NCI-H2081 (cell line): ENCODE results near the gene CEACAM19.
"Not testable (repeated sequence)": the region's sequence is repeated elsewhere in the genome, so short reads cannot be mapped to it uniquely, and the experiment has no call there.

Experiments
- DNase-seq, 2 experiments: peaks; one replicate each; lab custom pipeline; 2025; lab: John Stamatoyannopoulos, UW

The CEACAM19 gene

DNA sequence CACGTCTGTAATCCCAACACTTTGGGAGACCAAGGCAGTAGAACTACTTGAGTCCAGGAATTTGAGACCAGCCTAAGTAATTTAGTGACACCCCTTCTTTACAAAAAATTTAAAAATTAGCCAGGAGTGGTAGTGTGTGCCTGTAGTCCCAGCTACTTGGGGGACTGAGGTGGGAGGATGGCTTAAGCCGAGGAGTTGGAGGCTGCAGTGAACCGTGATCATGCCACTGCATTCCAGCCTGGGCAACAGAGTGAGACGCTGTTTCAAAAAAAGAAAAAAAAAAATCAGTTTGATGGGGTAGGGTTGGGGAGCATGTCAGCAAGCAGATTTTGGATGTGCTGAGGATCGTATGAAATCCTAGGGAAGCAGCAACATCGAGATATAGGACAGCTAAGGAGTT, 4.2 kb downstream of the CEACAM19 start:
- DNase-seq, result no peak

- peak in 1 of 2 experiments; percentile 5 for DNase-seq
Observed at GRCh38 chr19:44677019-44677811, 5.9 kb downstream of the CEACAM19 start.

- DNase-seq, result no peak
Observed at GRCh38 chr19:44680536-44680935, 9.3 kb downstream of the CEACAM19 start.

DNA sequence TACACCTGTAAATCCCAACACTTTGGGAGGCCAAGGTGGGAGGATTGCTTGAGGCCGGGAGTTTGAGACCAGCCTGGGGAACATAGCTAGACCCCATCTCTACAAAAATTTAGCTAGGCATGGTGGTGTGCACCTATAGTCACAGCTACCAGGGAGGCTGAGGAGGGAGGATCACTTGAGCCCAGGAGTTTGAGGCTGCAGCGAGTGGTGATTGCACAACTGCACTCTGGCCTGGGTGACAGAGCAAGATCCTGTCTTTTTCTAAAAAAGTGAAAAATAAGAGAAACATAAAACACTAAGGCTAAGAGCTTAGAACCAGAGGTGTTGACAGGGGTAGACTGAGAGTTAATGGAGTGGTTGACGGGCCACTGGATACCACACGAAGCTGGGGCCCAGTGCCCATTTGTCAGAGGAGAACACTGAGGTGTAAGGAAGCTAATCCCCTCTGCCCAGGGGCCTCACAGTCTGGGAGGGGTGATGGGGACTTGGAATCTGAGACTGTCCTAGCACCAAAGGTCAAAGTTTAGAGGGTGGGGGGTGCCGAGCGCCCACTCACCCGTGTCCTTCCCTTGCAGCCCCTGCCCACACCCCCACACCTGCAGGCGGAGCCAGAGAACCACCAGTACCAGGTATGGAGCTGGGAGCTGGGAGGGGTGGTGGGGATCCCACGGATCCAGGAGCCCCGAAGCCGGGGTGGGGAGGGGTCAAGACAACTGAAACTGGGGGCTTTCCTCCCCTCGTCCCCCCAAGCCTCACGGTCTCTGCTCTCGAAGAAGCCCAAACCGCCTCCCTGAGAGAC, 10.9 kb downstream of the CEACAM19 start:
- no peak for DNase-seq

- DNase-seq, result no peak
Observed at GRCh38 chr19:44682807-44683206, 11.5 kb downstream of the CEACAM19 start.

DNA sequence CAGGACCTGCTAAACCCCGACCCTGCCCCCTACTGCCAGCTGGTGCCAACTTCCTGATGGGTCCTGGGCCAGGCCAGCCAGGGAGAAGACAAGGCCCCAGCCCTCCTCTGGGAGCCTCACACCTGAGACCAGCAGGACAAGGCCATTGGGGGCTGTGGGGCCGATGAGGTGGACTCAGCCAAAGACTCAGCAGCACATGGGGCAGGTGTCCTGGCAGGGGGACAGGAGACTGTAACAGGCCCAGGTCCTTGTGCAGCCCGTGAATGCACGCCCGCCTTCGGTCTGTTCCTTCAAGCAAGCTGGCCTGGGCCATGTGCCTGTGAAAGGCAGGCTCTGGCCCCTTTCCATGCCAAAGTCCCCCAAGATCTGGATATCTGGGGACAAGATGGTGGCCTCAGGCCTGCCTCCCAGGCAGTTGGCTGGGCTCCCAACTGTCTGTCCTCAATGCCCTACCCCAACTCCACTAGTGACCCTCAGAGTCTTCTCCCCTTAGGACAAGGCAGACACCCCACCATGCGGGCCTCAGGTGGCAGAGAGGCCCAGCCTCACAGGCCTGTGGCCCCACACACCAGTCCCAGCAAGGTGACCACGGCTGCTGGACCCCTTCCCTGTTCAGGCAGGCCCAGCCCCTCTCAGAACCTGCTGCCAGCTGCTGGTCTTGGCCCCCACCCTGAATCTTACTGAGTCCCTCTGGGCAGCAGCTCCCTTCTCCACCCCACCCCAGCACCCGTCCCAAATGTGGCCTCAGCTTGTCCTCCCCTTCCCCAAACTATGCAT, 12.3 kb downstream of the CEACAM19 start:
- no peak for DNase-seq

DNA sequence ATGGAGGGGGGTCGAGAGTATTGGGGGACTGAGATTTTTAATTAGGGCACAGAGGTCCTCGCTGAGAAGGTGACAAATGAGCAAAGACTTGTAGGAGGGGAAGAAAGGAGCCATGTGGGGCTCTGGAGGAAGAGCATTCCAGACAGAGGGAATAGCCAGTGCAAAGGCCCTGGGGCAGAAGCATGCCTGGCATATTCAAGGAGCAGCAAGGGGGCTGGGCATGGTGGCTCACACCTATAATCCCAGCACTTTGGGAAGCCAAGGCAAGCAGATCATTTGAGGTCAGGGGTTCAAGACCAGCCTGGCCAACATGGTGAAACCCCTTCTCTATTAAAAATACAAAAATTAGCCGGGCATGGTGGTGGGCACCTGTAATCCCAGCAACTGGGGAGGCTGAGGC, 13.1 kb downstream of the CEACAM19 start:
- DNase-seq, result not testable (repeated sequence)

DNA sequence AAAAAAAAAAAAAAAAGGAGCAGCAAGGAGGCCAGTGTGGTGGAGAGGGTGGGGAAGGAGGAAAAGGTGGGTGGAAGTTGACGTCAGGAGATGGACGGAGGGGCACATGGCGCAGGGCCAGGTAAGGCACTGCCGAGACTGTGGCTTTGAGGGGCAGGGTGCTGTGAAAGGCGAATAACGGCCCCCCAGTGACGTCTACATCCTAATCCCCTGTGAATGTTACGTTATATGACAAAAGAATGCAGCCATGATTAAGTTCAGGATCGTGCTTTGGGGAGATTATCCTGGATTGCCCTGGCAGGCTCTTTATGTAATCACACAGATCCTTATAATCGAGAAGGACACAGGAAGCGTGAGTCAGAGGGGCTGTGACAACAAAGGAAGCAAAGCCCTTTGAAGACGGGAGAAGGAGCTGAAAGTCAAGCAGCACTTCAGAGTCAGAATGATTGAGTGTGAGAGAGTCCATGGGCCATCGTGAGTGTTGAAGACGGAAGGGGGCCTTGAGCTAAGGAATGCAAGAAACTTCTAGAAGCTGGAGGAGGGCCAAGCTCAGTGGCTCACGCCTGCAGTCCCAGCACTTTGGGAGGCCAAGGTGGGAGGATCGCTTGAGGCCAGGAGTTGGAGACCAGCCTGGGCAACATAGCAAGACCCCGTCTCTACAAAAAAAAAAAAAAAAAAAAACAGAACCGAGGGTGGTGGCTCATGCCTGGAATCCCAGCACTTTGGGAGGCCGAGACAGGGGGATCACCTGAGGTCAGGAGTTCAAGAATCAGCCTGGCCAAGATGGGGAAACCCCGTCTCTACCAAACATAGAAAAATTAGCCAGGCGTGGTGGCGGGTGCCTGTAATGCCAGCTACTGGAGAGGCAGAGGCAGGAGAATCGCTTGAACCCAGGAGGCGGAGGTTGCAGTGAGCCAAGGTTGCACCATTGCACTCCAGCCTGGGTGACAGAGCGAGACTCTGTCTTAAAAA, 13.9 kb downstream of the CEACAM19 start:
- DNase-seq, result no peak

DNA sequence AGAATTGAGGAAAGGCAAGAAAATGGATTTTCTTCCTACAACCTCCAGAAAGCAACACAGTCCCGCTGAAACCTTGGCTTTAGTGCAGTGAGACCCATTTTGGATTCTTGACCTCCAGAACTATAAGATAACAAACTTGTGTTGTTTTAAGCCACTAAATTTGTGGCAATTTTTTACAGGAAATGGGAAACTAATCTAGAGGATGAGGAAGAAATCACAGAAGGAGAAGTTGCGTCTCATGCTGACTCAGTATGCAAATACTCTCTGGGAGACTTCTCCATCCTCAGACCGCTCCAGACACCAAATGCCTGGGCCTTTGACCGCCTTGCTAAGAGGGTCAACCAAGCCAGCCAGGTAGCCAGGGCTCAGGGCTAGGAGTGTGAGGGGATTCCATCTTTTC, 14.6 kb downstream of the CEACAM19 start:
- DNase-seq, result no peak

DNA sequence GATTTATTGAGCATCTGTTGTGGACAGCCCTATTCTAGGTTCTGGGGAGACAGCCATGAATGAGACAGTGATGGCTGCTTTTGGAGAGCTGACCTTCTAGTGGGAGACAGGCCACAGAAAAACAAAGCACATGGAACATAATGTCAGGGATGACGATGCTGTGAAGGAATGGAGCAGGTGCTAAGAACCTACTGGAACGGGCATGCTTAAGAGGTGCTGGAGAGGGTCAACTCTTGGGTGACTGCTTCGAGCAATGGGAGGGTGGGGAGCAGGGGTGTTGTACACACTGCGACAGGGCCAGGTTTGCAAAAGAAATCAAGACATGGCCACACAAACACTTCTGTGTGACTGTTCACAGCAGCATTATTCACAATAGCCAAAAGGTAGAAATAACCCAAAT, 15.6 kb downstream of the CEACAM19 start:
- no peak for DNase-seq

DNA sequence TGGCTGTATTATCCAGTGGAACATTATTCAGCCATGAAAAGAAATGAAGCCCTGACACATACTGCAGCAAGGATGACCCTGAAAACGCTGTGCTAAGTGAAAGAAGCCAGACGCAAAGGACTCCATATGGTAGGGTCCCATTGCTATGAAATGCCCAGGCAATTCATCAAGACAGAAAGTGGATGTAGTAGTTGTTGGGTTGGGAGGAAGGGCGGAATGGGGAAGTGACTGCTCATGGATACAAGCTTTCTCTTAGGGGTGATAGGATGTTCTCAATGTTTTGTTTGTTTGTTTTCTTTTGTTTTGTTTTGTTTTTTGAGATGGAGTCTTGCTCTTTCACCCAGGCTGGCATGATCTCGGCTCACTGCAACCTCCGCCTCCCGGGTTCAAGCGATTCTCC, 16.6 kb downstream of the CEACAM19 start:
- DNase-seq, result no peak

DNA sequence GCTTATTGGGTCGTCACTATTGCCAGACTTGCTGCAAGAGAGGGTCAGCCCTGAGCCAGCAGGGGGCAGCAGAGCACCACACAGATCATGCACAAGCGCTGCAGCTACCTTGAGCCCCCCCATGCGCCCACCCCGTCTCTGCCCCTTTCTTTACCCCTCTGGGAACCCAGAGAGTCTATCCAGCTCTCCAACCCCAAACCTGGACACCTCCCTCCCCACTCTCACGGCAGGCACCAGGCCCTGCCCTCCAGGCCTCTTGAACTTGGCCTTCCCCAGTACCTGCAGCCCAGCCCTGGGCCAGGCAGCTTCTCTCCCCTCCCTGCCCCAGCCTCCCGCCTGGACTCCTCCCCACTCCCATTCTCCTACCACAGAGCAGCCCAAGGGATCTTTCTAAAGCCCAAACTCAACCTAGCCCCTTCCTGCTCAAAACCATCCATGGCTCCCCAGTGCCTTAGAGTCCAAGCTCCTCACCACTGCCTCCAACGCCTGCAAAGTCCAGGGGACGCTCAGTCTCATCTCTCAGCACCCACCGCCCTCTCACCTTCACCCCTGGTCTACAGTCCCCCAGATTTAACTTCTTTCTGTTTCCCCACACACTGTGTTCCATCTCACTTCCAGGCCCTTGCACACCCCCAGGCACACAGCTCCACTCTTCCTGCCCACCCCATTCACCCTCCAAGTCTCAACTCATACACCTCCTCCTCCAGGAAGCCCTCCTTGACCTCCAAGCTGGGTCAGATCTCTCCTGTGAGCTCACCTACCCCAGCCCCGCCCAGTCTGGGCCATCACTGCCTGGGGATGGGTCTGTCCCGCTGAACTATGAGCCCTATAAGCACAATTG, 18.2 kb downstream of the CEACAM19 start:
- peak; percentile 35 to 59 for DNase-seq

DNA sequence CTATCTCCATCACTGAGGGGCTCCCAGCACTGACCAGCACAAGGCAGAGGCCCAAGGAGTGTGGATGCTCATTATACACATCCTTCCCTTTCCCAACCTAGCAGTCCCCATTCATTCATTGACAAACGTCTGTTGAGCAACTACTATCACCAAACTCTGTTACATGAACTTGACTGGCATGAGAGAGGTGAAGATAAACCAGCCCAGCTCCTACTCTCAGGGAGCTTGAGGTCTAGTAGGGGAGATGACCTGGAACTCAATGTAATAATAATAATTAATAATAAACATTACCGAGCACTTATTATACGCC, 18.8 kb downstream of the CEACAM19 start:
- DNase-seq, result no peak

GRCh38 chr19:44692379-44692721, 21.1 kb downstream of the CEACAM19 start:
- DNase-seq, result no peak

DNA sequence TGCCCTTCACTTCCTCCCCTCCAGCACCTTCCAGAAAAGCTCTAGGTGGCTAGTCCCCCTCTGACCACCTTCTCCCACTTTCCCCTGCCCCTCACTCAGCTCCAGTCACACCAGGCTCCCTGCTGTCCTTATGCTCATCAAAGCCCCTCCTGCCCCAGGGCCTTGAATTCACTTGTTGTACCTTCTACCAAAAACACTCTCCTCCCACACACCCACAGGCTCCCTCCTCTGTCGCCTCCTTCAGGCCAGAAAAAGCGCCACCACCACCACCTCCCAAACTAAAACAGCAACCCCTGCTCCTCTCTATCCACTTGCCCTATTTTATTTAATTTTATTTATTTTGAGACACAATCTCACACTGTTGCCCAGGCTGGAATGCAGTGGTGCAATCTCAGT, 22.9 kb downstream of the CEACAM19 start:
- no peak for DNase-seq

GRCh38 chr19:44696939-44697669, 25.8 kb downstream of the CEACAM19 start:
- DNase-seq, result no peak

DNA sequence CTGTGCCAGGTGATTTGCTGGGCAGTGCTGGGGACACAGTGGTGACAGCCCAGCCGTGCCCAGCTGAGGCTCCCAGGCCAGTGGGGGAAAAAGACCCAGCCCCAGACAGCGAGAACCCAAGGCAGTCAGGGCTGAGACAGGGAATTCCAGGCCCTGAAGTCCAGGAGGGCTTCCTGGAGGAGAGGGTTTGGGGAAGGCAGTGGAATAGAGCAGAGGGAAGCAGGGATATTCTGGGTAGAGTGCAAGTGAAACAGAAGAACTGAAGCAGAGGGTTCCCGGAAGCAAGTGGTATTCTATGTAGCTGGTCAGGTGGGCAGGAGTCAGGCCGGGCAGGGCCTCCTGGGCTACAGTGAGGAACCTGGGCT, 26.4 kb downstream of the CEACAM19 start:
- no peak for DNase-seq

DNA sequence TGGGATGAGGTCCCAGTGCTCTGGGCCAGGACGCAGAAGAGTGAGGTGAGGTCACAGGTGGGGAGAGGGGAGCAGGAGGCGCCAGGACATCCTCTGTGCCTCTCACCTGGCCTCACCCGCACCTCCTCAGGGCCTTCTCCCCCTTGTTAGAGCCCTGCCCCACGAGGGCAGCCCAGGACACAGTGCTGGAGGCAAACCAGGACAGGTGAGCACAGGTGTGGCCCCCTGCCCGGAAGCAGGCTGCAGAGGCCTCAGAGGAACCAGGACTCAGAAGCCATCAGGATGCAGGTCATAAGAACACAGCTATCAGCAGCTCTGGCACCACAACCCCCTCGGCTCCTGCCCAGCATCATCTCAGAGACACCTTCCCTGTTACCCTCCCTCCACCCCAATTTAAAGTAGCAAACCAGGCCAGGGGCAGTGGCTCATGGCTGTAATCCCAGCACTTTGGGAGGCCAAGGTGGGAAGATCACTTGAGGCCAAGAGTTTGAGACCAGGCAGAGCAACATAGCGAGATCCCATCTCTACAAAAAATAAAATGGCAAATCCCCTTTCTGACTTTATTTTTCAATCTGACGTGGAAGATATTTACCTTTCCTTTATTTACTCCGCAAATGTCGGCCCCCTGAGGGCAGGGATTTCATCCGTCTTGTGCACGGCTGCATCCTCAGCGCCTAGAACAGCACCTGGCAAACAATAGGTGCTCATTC, 27.4 kb downstream of the CEACAM19 start, which contains the start of gene CEACAM16:
Gene CEACAM16, plus strand, starts transcription at position 660 of the 710 bp plus-strand sequence. CDS start 2,306 bp downstream, outside the sequence.
- DNase-seq, result no peak

DNA sequence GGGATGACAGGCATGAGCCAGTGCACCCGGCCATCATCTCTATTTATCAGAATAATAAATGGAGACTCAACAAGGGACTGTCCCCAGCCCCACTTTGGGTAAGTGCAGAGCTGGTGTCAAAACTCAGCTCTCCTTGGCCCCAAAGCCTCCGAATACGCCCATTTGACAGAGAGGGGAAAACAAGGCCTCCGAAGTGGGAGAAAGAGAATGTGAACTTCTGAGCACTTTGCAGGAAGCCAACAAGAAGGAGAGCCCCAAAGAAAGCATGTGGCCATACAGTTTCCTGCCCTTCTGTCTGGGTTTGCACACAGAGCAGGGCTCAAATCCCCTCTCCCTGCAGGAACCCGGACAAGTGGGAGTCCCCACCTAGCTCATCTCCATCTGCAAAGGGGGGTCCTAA, 29.3 kb downstream of the CEACAM19 start:
- DNase-seq, result no peak
